Raji (cell line): ENCODE measurements around the gene ZNF462.

Source experiments
- POLR2A ChIP-seq: IDR thresholded peaks from 2 replicates; pipeline ENCODE4 v1.6.1; 2011; ENCODE audit warnings: low read depth, low read length, control low read depth; ENCODE audit not compliant: insufficient read depth

ZNF462 gene

DNA sequence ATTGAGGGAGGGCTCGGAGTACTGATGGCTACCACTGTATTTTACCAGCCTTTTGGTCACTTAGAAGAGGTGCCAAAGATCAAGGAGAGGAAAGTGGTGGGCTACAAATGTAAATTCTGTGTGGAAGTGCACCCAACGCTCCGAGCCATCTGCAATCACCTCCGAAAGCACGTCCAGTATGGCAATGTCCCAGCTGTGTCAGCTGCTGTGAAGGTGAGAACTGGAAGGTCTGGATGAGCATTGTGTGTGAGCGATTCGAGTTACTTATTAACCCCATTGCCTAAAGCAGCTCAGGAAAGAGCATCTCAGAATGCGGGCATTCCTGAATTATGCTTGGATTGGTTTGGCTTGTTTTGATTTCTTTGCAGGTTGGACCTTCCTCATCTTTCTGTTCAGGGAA, 67.5 kb downstream of the ZNF462 start:
- TF ChIP-seq POLR2A: no peak

DNA sequence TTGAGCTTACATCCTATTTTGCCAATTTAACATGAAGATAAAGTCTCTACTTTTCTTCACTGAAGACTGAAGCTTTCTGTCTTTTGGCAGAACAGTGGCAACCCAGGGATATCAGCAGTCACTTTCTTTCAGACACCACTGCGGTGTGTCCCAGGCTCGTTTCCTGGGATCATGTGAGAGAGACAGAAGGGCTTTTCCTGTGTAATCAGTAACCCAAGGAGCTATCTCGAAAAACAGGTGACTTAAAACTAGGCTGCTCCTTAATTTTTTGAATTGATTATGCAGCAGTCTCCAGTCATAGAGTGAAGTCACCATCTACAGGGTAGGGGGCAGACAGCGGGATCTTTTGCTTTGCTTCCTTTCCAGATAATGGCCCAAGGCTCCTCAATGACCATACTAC, 68.5 kb downstream of the ZNF462 start:
- no peak for TF ChIP-seq POLR2A

DNA sequence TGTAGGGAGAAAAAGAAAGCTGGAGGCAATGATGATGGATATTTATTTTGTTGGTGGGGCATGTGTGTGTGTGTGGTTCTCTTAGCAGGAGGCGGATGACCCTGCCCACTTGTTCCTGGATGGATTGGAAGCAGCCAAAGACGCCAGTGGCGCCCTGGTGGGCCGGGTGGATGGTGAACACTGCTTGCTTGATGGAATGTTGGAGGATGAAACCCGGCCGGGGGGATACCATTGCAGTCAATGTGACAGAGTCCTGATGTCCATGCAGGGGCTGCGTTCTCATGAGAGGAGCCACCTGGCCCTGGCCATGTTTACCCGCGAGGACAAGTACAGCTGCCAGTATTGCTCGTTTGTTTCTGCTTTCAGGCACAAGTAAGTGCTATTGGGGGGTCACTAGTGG, 69.2 kb downstream of the ZNF462 start:
- TF ChIP-seq POLR2A: no peak

DNA sequence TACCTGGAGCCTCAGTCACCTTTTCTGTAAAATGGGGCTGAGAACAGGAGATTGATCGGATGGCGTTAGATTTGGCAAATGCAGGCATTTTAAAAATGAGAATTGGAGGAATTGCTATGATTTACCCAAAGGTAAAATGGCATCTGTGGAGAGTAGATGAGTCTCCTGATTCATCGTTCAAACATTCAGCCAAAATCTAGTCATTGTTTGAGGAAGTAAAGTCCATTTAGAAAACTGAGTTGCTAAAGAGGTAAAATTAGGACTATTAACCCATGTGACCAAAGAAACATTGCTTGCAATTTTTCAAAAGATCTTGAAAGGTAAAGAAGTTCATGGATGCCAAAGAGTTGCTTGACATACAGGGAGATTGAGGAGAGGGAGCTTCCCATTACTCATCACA, 69.7 kb downstream of the ZNF462 start:
- TF ChIP-seq POLR2A: no peak

DNA sequence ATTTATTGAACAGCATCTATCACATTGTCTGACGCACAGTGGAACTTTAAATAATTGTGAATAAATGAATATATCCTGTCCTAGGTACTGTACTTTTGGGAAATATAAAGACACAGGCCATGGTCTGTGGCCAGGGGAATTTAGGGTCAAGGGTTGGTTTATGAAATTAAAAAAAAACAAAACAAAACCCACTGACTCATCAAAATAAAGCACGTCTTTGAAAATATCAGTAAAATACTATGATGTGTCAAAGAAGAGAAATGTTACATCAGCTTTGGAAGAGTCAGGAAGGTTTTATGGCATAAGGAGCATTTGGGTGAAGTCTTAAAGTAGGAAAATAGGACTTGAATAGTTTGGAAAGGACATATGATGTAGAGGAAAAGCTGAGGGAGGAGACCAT, 70.5 kb downstream of the ZNF462 start:
- no peak for TF ChIP-seq POLR2A

DNA sequence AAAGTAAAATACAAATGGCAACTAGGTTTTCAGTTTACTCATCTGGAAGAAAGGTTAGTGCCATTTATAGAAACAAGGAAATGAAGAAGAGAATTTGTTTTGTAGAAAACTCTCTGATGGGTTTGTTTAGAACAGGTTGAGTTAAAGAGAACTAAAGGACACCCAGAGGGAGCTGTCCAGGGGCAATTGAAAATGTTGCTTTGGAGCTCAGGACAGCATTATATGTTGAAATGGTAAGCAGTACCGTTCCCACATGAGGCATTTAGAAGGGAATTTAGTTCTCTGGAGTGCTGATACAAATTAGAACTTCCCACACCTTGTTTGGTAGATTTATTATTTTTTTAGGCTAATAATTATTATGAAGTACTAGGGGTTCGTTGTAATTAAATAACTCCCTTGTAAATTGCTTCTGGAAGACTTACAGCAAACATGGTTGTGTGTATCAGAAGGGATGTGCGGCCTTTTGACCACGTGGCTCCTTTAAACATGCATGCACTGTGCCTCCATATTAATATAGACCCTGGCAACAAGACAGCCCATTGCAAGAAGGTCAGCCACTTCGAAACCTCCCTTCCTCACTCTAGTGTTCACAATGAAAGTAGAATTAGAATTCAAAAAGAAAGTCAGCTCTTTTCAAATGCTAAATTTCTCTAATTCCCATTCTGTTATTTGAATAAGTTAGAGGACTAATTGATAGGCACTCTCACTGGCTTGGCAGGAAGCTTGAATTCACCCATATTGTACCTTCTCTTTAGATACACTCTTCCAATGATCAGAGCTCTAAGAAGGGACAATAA, 71.7 kb downstream of the ZNF462 start:
- no peak for TF ChIP-seq POLR2A

DNA sequence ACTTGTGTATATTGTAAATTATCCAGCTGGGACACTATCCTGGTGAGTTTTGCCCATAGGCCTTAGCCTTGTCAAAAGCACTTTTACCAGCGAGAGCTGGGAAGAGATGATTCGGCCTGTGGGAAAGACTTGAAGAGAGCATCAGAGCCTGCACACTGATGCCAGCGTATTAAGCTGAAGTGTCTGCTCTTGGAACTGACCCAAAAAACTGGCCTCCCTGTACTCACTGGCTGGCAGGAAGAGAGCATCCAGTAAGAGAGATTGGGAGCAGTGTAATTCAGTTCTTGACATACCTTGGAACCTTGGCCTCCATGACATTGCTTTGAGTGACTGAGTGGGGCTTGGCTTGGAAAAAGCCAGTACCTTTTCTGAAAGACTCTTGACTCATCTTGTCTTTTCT, 73.7 kb downstream of the ZNF462 start:
- TF ChIP-seq POLR2A: no peak

DNA sequence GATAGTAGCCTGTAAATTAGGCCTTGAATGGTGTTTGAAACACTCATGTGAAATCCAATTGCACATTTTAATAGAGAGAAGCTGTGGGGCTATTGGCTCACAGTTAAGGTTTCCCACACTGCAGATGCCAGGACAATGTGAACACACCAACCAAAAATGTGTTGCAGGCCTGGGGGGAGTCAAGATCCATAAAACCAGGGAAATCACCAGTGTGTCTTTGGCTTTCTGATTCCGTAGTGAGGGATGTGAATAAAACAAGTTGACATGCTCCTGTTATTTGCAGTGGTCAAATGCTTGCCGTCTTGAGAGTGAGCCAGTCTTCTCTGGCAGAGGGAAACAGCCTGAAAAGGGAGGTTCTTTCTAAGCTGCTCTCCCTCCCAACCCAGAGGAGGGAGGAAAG, 79.0 kb downstream of the ZNF462 start:
- no peak for TF ChIP-seq POLR2A

DNA sequence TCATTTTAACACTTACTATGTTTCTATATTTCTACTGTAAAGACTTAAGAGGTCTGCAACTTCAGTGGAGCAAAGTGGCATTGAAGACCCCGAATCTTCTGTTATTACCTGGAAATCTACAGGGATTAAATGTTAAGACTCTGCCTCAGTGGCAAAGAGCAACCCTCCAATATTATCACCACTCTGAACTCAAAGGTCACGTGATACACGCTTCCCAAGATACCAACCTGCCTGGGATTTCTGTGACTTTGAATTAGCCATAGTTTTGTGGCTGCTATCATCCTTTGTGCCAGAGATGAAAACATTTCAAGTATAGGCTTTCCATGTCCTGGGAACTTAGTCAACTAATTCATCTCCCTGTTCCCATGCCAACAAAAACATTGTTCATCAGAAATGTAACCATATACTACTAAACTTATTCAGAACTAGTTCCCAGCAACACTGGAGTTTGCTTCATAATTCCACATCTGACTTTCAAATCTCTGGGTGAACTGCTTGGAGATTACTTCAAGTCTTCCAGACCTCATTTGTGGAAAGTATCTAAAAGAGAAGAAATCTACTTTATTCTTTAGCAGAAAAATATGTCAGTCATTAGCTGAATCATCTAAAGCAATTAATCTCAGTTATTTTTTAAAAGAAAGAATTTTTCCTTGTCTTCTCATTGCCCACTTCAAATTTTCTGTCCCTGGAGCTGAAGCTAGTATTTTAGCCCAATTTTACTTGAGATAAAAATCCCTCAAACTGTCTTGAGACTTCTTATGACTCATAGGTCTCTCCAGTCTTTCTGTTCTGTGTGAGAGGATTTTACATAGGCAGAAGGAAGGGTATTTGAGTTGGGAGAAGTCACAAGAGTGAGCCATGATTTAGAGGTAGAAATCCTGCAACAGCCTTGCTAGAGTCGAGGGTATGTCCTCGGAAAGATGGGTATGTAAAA, 83.0 kb downstream of the ZNF462 start:
- TF ChIP-seq POLR2A: no peak

DNA sequence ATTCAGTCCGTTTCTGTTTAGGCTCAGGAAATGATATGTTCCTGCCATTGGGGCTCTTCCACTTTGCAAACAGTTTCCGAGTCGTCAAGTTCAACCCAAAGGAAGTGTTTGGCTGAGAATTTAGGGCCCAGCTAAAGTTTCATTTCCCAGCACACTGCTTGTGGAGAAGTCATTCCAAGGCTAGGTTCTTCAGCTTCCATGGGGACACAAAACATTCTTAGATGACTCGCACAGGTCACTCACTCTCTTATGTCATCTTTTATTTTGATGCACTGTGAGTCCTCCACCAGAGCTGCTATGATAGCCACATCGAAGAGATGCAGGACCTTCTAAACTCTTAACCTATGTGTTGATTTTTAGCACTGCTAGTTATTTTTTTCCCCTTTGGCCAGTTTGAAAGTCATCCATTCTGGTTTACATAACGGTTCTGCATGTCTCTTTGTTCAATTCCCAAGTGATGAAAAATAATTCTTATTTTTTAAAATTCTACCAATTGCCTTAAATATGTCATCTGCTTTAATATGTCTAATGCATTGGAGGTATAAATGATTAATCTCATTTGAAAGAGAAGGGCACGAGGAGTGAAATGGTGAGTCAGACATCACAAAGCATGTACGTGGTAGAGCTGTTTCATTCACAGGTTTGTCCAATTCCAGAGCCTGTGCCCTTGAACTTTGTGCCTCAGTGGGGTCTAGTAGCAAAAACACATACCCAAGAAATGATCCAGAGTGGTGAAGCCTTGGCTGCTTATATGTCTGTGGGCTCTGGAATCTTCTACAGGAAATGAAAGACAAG, 84.3 kb downstream of the ZNF462 start:
- TF ChIP-seq POLR2A: no peak

DNA sequence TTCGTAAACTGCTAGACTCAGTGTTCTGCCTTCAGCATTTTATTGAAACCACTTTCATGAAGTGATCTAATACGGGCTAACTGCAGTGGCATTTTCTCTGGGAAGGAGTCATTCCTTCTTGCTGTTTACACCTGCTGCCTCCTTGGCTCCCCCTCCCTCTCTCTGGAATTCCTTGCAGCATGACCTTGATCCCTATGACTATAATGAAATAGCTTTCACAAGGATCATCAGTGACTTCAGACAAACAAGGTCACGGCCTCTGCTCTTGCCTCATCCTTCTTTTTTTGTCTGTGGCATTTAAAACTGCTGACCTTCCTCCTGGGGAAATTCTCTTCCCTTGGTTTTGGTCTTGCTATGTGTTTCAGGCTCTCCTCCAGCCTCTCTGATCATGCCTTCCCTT, 90.2 kb downstream of the ZNF462 start:
- no peak for TF ChIP-seq POLR2A

DNA sequence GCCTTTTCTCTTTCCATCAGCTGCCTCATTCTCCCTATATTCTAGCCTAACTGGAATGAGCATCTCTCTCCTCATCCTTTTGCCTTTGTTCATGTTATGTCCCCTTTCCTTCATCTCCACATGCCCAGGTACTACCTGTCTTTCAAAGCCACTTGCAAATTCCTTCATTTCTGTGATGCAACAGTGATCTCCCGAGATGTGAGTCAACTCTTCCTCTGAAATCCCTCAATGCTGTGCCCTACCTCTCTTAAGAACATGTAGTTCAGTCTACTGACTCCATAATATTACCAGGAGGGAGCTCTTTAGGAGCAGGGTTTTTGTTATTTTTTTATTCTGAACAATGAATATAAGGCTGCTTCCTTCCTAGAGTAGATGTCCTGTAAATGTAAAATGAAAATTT, 91.6 kb downstream of the ZNF462 start:
- no peak for TF ChIP-seq POLR2A

DNA sequence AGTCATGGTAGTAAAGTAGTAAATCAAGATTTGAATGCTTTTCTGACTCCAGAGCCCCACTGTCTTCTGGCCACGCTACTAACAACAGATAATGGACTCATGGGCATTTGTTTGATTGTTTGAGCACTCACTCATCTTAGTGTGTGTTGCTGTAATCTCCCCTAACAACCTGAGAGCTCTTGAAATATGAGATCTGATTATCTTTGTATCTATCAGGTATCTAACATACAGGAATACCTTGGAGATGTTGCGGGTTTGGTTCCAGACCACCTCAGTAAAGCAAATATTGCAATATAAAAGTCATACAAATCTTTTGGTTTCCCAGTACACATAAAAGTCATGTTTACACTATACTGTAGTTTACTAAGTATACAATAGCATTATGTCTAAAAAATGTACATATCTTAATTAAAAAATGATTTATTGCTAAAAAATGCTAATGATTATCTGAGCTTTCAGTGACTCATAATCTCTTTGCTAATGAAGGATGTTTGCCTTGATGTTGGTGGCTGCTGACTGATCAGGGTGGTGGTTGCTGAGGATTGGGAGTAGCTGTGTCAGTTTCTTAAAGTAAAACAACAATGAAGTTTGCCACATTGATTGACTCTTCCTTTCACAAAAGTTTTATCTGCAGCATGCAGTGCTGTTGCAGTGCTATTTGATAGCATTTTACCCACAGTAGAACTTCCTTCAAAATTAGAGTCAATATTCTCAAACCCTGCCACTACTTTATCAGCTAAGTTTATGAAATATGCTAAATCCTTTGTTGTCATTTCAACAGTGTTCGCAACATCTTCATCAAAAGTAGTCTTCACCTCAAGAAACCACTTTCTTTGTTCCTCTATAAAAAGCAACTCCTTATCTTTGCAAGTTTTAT, 92.2 kb downstream of the ZNF462 start:
- no peak for TF ChIP-seq POLR2A

DNA sequence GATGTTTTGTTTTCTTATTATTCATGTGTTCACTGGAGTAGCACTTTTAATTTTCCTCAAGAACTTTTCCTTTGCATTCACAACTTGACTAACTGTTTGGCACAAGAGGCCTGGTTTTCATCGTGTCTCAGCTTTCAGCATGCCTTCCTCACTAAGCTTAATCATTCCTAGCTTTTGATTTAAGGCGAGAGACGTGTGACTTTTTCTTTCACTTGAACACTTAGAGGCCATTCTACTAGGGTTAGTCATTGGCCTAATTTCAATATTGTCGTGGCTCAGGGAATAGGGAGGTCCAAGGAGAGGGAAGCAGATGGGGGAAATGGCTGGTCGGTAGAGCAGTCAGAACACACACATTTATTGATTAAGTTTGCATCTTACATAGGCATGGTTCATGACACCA, 94.0 kb downstream of the ZNF462 start:
- TF ChIP-seq POLR2A: no peak
